Gastrocnemius medialis (tissue), 4 donors: ENCODE results near the gene WWOX. TPM values are rescaled to one million over a fixed set of nuclear protein-coding genes. Genes with fewer than 3 reads are reported as not detected.

Experiments used
- ATAC-seq, 2 donors: fragments of 150-250 bp; one replicate each; pipeline ENCODE4 v1.9.1; 2016
- DNase-seq, 2 donors: peaks; one replicate each; pipeline ENCODE4 v3.0.0-alpha.2; 2019
- H3K27ac ChIP-seq, 4 donors: fragments of 200-600 bp; sonication (generic); 1 replicate in 1 of 4; 2 replicates in 3 of 4; pipeline ENCODE4 v1.5.1; 2016 to 2018; ENCODE audit warnings: mild to moderate bottlenecking in 2 of 4, moderate library complexity in 1 of 4
- H3K27me3 ChIP-seq, 3 donors: fragments of 200-600 bp; sonication (generic) in 2 of 3; 1 replicate in 1 of 3; 2 replicates in 2 of 3; pipeline versions ENCODE4 v1.5.1 to v1.6.0; 2016 to 2019; ENCODE audit warnings: mild to moderate bottlenecking in 1 of 3, moderate library complexity in 1 of 3
- H3K36me3 ChIP-seq, 2 donors: fragments of 200-600 bp; sonication (generic) in 1 of 2; one replicate each; pipeline ENCODE4 v1.5.1; 2017 to 2018
- H3K4me1 ChIP-seq, 2 donors: fragments of 200-600 bp; sonication (generic) in 1 of 2; one replicate each; pipeline ENCODE4 v1.5.1; 2016 to 2017; ENCODE audit warnings: mild to moderate bottlenecking in 2 of 2
- H3K4me3 ChIP-seq, 4 donors: fragments of 200-600 bp; sonication (generic) in 3 of 4; 1 replicate in 1 of 4; 2 replicates in 3 of 4; pipeline ENCODE4 v1.5.1; 2016 to 2019; ENCODE audit warnings: mild to moderate bottlenecking in 2 of 4
- H3K9me3 ChIP-seq, 3 donors: fragments of 200-600 bp; sonication (generic) in 2 of 3; 1 replicate in 1 of 3; 2 replicates in 2 of 3; pipeline ENCODE4 v1.5.1; 2016 to 2019
- CTCF ChIP-seq, 5 experiments: fragments of 450-650 bp in 3 of 5; fragments of 200-600 bp in 2 of 5; sonication (generic) in 2 of 5; IDR thresholded peaks in 4 of 5; conservative IDR thresholded peaks in 1 of 5; 1 replicate in 4 of 5; 2 replicates in 1 of 5; pipeline ENCODE4 v1.5.1; 2016 to 2019; ENCODE audit warnings: antibody characterized with exemption in 5 of 5, mild to moderate bottlenecking in 3 of 5, moderate library complexity in 3 of 5
- POLR2A ChIP-seq, 2 donors: fragments of 450-650 bp; IDR thresholded peaks; one replicate each; pipeline ENCODE4 v1.6.1; 2017; ENCODE audit warnings: antibody characterized with exemption in 2 of 2, mild to moderate bottlenecking in 2 of 2, moderate library complexity in 2 of 2
- in situ Hi-C, 4 donors: fragments of 200-750 bp; cut with MboI; loops; one replicate each; pipeline versions ENCODE4 v1.15.0 to v1.8.0; 2017; ENCODE audit warnings: low sequenced_read_pairs in 4 of 4
- intact Hi-C: fragments of 100-400 bp; cut with DNase I; formaldehyde crosslinking; loops from one replicate; pipeline ENCODE4 v1.15.1; 2023; ENCODE audit warnings: low total_unique reads
- total RNA-seq, 4 donors: library from RNA; depleted of rRNA; stranded (reverse); fragments of >200 nt; gene quantifications; one replicate each; pipeline versions ENCODE4 v1.1.0 to v1.2.3, GENCODE V29; 2016

WWOX gene
- total RNA-seq, 4 donors from 2014 or later = 3.3 to 13.0 (median 6.0) TPM

DNA sequence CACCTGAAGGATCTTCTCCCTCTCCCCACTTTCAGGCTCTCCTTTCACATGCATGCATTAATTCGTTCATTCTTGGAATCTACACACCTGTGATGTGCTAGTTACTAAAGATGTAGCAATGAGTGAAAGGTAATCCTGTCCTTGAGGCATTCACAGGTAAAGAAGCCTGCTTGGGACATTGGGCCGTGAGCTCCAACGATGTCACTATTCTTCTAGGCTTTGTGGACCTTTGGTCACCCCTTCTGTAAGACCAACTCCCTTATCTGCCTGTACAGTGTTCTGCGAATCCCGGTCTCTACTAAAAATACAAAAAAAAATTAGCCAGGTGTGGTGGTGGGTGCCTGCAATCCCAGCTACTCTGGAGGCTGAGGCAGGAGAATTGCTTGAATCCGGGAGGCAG is 892.5 kb downstream of the WWOX start:
- intact Hi-C loops = no loop called here
- DNase-seq (no peak), ATAC-seq (no peak)
- H3K4me1 ChIP-seq = no peaks in the 10 kb centered on the region
- H3K27me3 ChIP-seq = no peaks in the 10 kb centered on the region
- TF ChIP-seq POLR2A (IDR thresholded peaks at IDR 0.05) (no peak), CTCF (IDR thresholded peaks at IDR 0.05 in 4 of 5, conservative IDR thresholded peaks at IDR 0.05 in 1 of 5) (no peak)
- no peak overlapping the region for H3K27ac ChIP-seq
- in situ Hi-C loops = no loop called here
- H3K36me3 ChIP-seq = no peaks in the 10 kb centered on the region
- H3K4me3 ChIP-seq = no peak overlapping the region
- no peaks in the 10 kb centered on the region for H3K9me3 ChIP-seq

DNA sequence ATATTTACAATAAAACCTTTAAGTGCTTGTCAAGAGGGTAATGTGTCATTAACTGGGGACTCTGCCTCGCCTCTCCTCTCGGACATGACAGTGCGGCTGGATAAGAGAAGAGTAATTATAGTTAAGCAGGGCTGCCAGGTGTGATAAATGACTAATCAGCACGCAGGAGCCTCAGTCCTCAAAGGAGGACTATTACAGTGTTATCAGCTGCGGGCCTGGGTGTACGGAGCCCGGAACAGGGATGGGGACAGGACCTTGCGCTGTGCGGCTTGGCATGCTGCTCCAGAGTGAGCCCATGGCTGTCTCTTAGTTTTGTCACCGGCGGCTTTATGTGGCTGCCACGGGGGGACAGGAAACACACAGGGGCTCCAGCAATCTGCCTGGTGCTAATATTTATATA is 893.9 kb downstream of the WWOX start:
- no peaks in the 10 kb centered on the region for H3K36me3 ChIP-seq
- TF ChIP-seq POLR2A (IDR thresholded peaks at IDR 0.05) = no peak
- TF ChIP-seq CTCF (IDR thresholded peaks at IDR 0.05 in 4 of 5, conservative IDR thresholded peaks at IDR 0.05 in 1 of 5) = no peak
- no peak overlapping the region for H3K27ac ChIP-seq
- H3K27me3 ChIP-seq = no peaks in the 10 kb centered on the region
- no peak overlapping the region for H3K4me3 ChIP-seq
- ATAC-seq (no peak), DNase-seq (no peak)
- H3K9me3 ChIP-seq = no peaks in the 10 kb centered on the region
- H3K4me1 ChIP-seq = no peaks in the 10 kb centered on the region
- in situ Hi-C loops = no loop called here
- intact Hi-C loops = no loop called here

DNA sequence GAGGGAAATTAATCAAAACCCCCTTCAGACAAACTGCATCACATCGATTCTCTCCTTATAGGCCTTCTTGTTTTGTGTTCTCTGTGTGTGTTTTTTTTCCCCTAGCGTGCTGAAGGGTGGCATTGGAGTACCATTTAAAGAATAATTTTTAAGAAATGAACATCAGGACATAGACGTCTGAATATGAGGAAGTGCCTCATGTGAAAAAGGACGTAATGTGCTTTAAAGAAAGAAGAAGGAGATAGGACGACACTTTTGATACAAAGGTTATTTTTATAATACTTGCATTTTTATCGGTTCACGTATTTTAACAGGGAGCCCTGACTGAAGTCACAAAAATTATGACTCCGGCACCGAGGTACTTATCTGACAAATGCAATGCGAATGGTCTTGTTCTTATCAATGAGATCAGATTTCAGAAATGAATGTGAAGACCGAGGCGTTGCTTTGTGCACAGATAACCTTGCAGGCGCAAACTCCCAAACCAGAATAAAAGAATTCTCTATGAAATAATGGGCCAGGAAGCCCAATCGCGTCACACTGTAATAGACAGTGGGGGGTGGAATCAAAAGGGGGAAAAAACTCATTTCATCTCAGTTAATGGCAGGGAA is 894.8 kb downstream of the WWOX start:
- DNase-seq (no peak), ATAC-seq (no peak)
- H3K36me3 ChIP-seq = no peaks in the 10 kb centered on the region
- in situ Hi-C loops (no loop called here), intact Hi-C loops (no loop called here)
- H3K4me1 ChIP-seq = no peaks in the 10 kb centered on the region
- no peak overlapping the region for H3K27ac ChIP-seq
- no peaks in the 10 kb centered on the region for H3K27me3 ChIP-seq
- H3K9me3 ChIP-seq = no peaks in the 10 kb centered on the region
- no peak overlapping the region for H3K4me3 ChIP-seq
- TF ChIP-seq POLR2A (IDR thresholded peaks at IDR 0.05) (no peak), CTCF (IDR thresholded peaks at IDR 0.05 in 4 of 5, conservative IDR thresholded peaks at IDR 0.05 in 1 of 5) (no peak)

- no peaks in the 10 kb centered on the region for H3K4me1 ChIP-seq
- ATAC-seq (no peak), DNase-seq (no peak)
- TF ChIP-seq POLR2A (IDR thresholded peaks at IDR 0.05) = no peak
- H3K4me3 ChIP-seq = no peak overlapping the region
- no peak overlapping the region for H3K27ac ChIP-seq
- no peaks in the 10 kb centered on the region for H3K9me3 ChIP-seq
- no peaks in the 10 kb centered on the region for H3K27me3 ChIP-seq
- in situ Hi-C loops (no loop called here), intact Hi-C loops (no loop called here)
- no peaks in the 10 kb centered on the region for H3K36me3 ChIP-seq
Observed at GRCh38 chr16:78995441-78995840, 896.0 kb downstream of the WWOX start.

- Histone ChIP-seq H3K36me3 (no peaks in the 10 kb centered on the region), H3K4me1 (no peaks in the 10 kb centered on the region), H3K27me3 (no peaks in the 10 kb centered on the region), H3K9me3 (no peaks in the 10 kb centered on the region), H3K27ac (no peak overlapping the region), H3K4me3 (no peak overlapping the region)
- ATAC-seq = no peak
- intact Hi-C loops (no loop called here), in situ Hi-C loops (no loop called here)
- TF ChIP-seq CTCF (IDR thresholded peaks at IDR 0.05 in 4 of 5, conservative IDR thresholded peaks at IDR 0.05 in 1 of 5) (no peak), POLR2A (IDR thresholded peaks at IDR 0.05) (no peak)
- DNase-seq = no peak
Observed at GRCh38 chr16:78996790-78997189, 897.3 kb downstream of the WWOX start.
